Measurements from ENCODE around the gene PTGES3. TPM values are rescaled to one million over a fixed set of nuclear protein-coding genes. Genes with fewer than 3 reads are reported as not detected.

Gene PTGES3
- total and polyA plus RNA-seq, 10 of the 15 experiments (the other 5 are each of a cell fraction or from before 2014, with no cell fraction given) = 117 to 520 (median 175) TPM

DNA sequence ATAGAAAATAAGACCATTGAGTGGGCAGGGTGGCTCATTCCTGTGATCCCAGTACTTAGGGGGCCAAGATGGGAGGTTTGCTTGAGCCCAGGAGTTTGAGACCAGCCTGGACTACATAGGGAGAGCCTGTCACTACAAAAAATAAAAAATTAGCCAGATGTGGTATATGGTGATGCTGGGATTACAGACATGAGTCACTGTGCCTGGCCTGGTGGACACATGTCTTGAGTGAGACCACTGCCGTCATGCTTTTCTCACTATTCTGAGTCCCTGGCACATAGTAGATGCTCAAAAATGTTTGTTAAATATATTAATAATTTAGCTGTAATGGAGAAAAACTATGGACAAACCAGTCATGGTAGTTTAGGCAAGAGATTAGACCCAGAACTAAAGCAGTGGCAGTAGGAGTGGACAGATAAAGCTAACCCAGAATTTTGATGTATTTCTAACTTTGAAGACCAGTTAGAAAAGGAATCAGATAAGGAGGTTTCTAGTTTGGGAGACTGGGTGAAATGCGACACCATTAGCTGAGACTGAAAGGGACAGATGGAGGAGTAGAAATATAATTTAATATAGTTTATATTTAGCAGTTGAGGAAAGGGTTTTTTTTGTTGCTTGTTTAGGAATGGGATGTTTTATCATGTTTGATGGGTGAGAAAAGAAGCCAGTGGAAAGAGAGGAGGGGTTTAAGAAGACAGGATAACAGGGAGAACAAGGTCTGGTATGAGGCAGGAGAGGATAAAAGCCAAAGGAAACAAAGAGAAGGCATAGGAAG, 7.4 kb upstream of the PTGES3 start:
- 80% methylated on average over 2 of the region's 2 CpGs for WGBS (ENCODE audit: insufficient coverage, insufficient replicate concordance, low lambda C conversion rate, missing lambda C conversion rate)
- DNase-seq (ENCODE audit: low read depth, low spot score) (no peak), FAIRE-seq (no peak), ATAC-seq (no peak)
- Histone ChIP-seq H4K20me1 (ENCODE audit: control insufficient read depth, insufficient read depth) (no peaks in the 10 kb centered on the region), H3K4me2 (ENCODE audit: control insufficient read depth, insufficient read depth) (no peak overlapping the region), H3K9me3 (replicated peaks; ENCODE audit: control insufficient read depth, insufficient read depth, low read length) (no peaks in the 10 kb centered on the region), H3K9ac (ENCODE audit: control insufficient read depth, insufficient read depth, low read length) (no peak overlapping the region), H3K79me2 (ENCODE audit: control insufficient read depth, insufficient read depth, low read length) (no peaks in the 10 kb centered on the region), H3K27ac (ENCODE audit: control insufficient read depth, insufficient read depth) (no peak overlapping the region), H2AFZ (ENCODE audit: control insufficient read depth, low read depth, low read length) (no peak overlapping the region), H3K4me3 (no peak overlapping the region), H3K36me3 (ENCODE audit: control insufficient read depth in 2 of 2, insufficient read depth in 2 of 2, low read length in 1 of 2) (no peaks in the 10 kb centered on the region), H3K27me3 (replicated peaks in 1 of 2; ENCODE audit: control insufficient read depth in 2 of 2, insufficient read depth in 2 of 2, low read length in 1 of 2) (no peaks in the 10 kb centered on the region), H3K4me1 (ENCODE audit: control insufficient read depth, insufficient read depth, low read length) (0 out of 2 replicates have a peak, but pooled peaks cover under 1% of the 10 kb centered on the region)
- ChIA-PET CTCF (interaction anchor here (0.6 kb wide), 1 partner anchor 117 kb away, joined by 3 read pairs; no protein-coding TSS in a partner anchor), RAD21 (ENCODE audit: unreplicated experiment) (interaction anchor here (0.8 kb wide), 1 partner anchor 104 kb away, joined by 6 read pairs; no protein-coding TSS in a partner anchor), SMC1A (ENCODE audit: uncharacterized antibody, unreplicated experiment) (interaction anchor here (0.8 kb wide), 1 partner anchor 30 kb away, joined by 3 read pairs; the partner anchor contains the start of gene NACA), POLR2A (no interaction called here)
- BruUV-seq (replicated peaks) = no TSS peak
- in situ Hi-C loops (cut with MboI) (no loop called here), intact Hi-C loops (cut with micrococcal nuclease; ENCODE audit: unreplicated experiment) (no loop called here)
- TF ChIP-seq IKZF1 (conservative IDR thresholded peaks at IDR 0.05) (no peak), MYC (IDR thresholded peaks at IDR 0.05; ENCODE audit: insufficient read depth, insufficient read length, insufficient replicate concordance, low read length, severe bottlenecking) (no peak), SRF (IDR thresholded peaks at IDR 0.05; ENCODE audit: low read depth in 2 of 2, low read length in 2 of 2) (no peak)

DNA sequence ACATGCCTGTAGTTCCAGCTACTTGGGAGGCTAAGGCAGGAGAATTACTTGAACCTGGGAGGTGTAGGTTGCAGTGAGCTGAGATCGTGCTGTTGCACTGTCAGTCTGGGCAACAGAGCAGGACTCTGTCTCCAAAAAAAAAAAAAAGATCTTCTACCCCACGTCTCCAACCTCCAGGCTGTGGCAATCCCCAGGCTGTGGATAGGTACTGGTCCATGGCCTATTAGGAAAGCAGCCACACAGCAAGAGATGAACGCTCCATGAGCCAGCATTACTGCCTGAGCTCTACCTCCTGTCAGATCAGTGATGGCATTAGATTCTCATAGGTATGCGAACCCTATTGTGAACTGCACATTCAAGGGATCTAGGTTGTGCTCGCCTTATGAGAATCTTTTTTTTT, 6.1 kb upstream of the PTGES3 start:
- Histone ChIP-seq H3K36me3 (ENCODE audit: control insufficient read depth in 2 of 2, insufficient read depth in 2 of 2, low read length in 1 of 2) (no peaks in the 10 kb centered on the region), H4K20me1 (ENCODE audit: control insufficient read depth, insufficient read depth) (no peaks in the 10 kb centered on the region), H3K27me3 (replicated peaks in 1 of 2; ENCODE audit: control insufficient read depth in 2 of 2, insufficient read depth in 2 of 2, low read length in 1 of 2) (no peaks in the 10 kb centered on the region), H2AFZ (ENCODE audit: control insufficient read depth, low read depth, low read length) (no peak overlapping the region), H3K4me3 (no peak overlapping the region), H3K4me2 (ENCODE audit: control insufficient read depth, insufficient read depth) (no peak overlapping the region), H3K27ac (ENCODE audit: control insufficient read depth, insufficient read depth) (no peak overlapping the region), H3K9ac (ENCODE audit: control insufficient read depth, insufficient read depth, low read length) (no peak overlapping the region), H3K79me2 (ENCODE audit: control insufficient read depth, insufficient read depth, low read length) (peaks cover 3% of the 10 kb centered on the region), H3K9me3 (replicated peaks; ENCODE audit: control insufficient read depth, insufficient read depth, low read length) (no peaks in the 10 kb centered on the region), H3K4me1 (ENCODE audit: control insufficient read depth, insufficient read depth, low read length) (no peaks in the 10 kb centered on the region)
- ChIA-PET RAD21 (ENCODE audit: unreplicated experiment) (interaction anchor here (0.8 kb wide), 1 partner anchor 103 kb away, joined by 6 read pairs; no protein-coding TSS in a partner anchor), CTCF (no interaction called here), SMC1A (ENCODE audit: uncharacterized antibody, unreplicated experiment) (interaction anchor here (0.7 kb wide), 1 partner anchor 598 kb away, joined by 4 read pairs; no protein-coding TSS in a partner anchor), POLR2A (no interaction called here)
- WGBS (ENCODE audit: insufficient coverage, insufficient replicate concordance, low lambda C conversion rate, missing lambda C conversion rate) = 76% methylated on average over 5 of the region's 5 CpGs
- intact Hi-C loops (cut with micrococcal nuclease; ENCODE audit: unreplicated experiment) = no loop called here
- FAIRE-seq = no peak
- no peak for DNase-seq (ENCODE audit: low read depth, low spot score)
- no peak for ATAC-seq
- TF ChIP-seq TCF3 (IDR thresholded peaks at IDR 0.05; ENCODE audit: borderline replicate concordance, insufficient read depth, low read depth, low read length) (no peak), RFX5 (IDR thresholded peaks at IDR 0.05; ENCODE audit: low read depth, low read length) (no peak), TARDBP (IDR thresholded peaks at IDR 0.05; ENCODE audit: borderline replicate concordance) (no peak)
- in situ Hi-C loops (cut with MboI) = no loop called here
- BruUV-seq (replicated peaks) = no TSS peak
